ENCODE results near the gene CACNG4. TPM values are rescaled to one million over a fixed set of nuclear protein-coding genes. Genes with fewer than 3 reads are reported as not detected.

The CACNG4 gene
- total RNA-seq, 4 donors from 2014 or later = not detected

DNA sequence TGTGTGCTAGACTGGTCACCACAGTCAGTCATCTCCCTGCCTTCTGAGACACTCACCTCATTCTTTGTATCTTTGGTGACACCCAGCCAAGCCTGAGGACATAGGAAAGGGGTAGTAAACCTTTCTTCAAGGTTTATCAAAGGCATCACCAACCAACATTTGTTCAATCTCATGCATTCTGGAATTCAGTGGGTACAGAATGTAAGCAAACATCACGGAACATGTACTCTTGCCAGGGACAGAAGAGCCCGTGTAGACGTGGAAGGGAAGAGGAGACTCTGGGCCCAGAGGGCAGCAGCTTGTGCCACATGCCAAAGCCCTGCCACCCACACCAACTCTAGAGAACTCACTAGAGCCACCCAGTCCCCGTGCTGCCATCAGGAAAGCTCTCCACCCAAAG, 4.4 kb downstream of the CACNG4 start:
- ATAC-seq (no peak), DNase-seq (no peak)
- no peak overlapping the region for H3K4me3 ChIP-seq
- no peak overlapping the region for H3K27ac ChIP-seq
- intact Hi-C loops (cut with DNase I; ENCODE audit: low total_unique reads) = no loop called here
- H3K27me3 ChIP-seq = peaks cover 30 to 35% (median 35%) of the 10 kb centered on the region in 3 donors
- no peaks in the 10 kb centered on the region for H3K9me3 ChIP-seq
- in situ Hi-C loops (cut with MboI; ENCODE audit: low sequenced_read_pairs in 4 of 4) = no loop called here
- TF ChIP-seq POLR2A (IDR thresholded peaks at IDR 0.05) = no peak
- TF ChIP-seq CTCF (IDR thresholded peaks at IDR 0.05 in 4 of 5, conservative IDR thresholded peaks at IDR 0.05 in 1 of 5) = no peak
- H3K36me3 ChIP-seq = no peaks in the 10 kb centered on the region
- peaks cover 9 to 12% of the 10 kb centered on the region in 2 donors for H3K4me1 ChIP-seq

DNA sequence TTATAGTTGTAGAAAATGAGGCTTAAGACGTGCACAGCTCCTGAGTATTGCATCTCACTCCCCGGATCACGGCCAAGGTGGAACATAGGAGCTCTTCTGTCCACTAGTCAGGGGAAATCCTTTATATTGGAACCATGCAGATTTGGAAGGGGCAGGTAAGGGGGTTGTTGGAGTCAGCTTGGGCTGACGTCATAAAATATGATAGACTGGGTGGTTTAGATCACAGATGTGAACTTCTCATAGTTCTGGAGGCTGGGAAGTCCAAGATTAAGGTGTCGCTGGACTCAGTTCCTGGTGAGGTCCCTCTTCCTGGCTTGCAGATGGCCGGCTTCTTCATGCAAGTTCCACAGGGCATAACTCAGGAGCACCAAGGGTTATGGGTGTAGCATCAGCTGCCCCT, 5.6 kb downstream of the CACNG4 start:
- Histone ChIP-seq H3K4me1 (peaks cover 7 to 12% of the 10 kb centered on the region in 2 donors), H3K36me3 (no peaks in the 10 kb centered on the region), H3K27me3 (peaks cover 24 to 27% (median 27%) of the 10 kb centered on the region in 3 donors), H3K27ac (no peak overlapping the region), H3K4me3 (no peak overlapping the region), H3K9me3 (no peaks in the 10 kb centered on the region)
- DNase-seq (no peak), ATAC-seq (no peak)
- intact Hi-C loops (cut with DNase I; ENCODE audit: low total_unique reads) = loop anchor here (5.0 kb wide), 1 partner anchor 253 kb away; no protein-coding TSS in a partner anchor
- TF ChIP-seq CTCF (IDR thresholded peaks at IDR 0.05 in 4 of 5, conservative IDR thresholded peaks at IDR 0.05 in 1 of 5) (no peak), POLR2A (IDR thresholded peaks at IDR 0.05) (no peak)
- in situ Hi-C loops (cut with MboI; ENCODE audit: low sequenced_read_pairs in 4 of 4) = no loop called here

- Histone ChIP-seq H3K36me3 (no peaks in the 10 kb centered on the region), H3K4me1 (peaks cover 7 to 11% of the 10 kb centered on the region in 2 donors), H3K27ac (no peak overlapping the region), H3K9me3 (no peaks in the 10 kb centered on the region), H3K27me3 (peaks cover 20 to 21% (median 20%) of the 10 kb centered on the region in 3 donors), H3K4me3 (no peak overlapping the region)
- DNase-seq = no peak
- intact Hi-C loops (cut with DNase I; ENCODE audit: low total_unique reads) = loop anchor here (5.0 kb wide), 1 partner anchor 253 kb away; no protein-coding TSS in a partner anchor
- ATAC-seq = no peak
- no peak for TF ChIP-seq CTCF (IDR thresholded peaks at IDR 0.05 in 4 of 5, conservative IDR thresholded peaks at IDR 0.05 in 1 of 5)
- TF ChIP-seq POLR2A (IDR thresholded peaks at IDR 0.05) = no peak
- in situ Hi-C loops (cut with MboI; ENCODE audit: low sequenced_read_pairs in 4 of 4) = no loop called here
Measured at GRCh38 chr17:66970797-66971196, 6.3 kb downstream of the CACNG4 start.

GRCh38 chr17:66971264-66971663, 6.8 kb downstream of the CACNG4 start:
- no peak for ATAC-seq
- intact Hi-C loops (cut with DNase I; ENCODE audit: low total_unique reads) = loop anchor here (5.0 kb wide), 1 partner anchor 254 kb away; no protein-coding TSS in a partner anchor
- no peak for DNase-seq
- H3K4me3 ChIP-seq = no peak overlapping the region
- peaks cover 15 to 16% (median 16%) of the 10 kb centered on the region in 3 donors for H3K27me3 ChIP-seq
- TF ChIP-seq CTCF (IDR thresholded peaks at IDR 0.05 in 4 of 5, conservative IDR thresholded peaks at IDR 0.05 in 1 of 5) (no peak), POLR2A (IDR thresholded peaks at IDR 0.05) (no peak)
- in situ Hi-C loops (cut with MboI; ENCODE audit: low sequenced_read_pairs in 4 of 4) = no loop called here
- H3K36me3 ChIP-seq = no peaks in the 10 kb centered on the region
- H3K9me3 ChIP-seq = no peaks in the 10 kb centered on the region
- H3K4me1 ChIP-seq = peaks cover 2 to 9% of the 10 kb centered on the region in 2 donors
- no peak overlapping the region for H3K27ac ChIP-seq
